Measurements from ENCODE around the gene VAPB.

The VAPB gene

GRCh38 chr20:58378704-58379103 lies 10.3 kb upstream of the VAPB start:
- DNase-seq (ENCODE audit: low read depth): no peak

GRCh38 chr20:58381627-58382026 lies 7.4 kb upstream of the VAPB start:
- no peak for DNase-seq (ENCODE audit: low read depth)

- DNase-seq (ENCODE audit: low read depth): no peak
Measured at GRCh38 chr20:58382096-58382495, 6.9 kb upstream of the VAPB start.

DNA sequence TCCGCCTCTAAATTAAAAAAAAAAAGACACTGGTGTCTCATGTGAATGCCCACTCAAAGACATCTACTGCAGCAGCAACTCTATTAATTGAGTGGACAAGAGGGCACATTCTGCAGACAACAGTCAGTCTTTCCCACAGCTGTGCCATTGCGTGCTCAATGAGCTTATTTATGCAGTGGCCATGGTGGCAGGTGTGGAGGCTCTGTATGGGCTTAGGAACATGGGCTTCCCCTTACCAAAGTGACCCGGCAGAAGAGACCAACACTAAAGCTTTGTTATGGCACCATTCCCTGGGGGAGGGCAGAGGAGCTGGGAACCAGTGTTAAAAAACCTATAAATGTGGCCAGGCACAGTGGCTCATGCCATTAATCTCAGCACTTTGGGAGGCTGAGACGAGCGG lies 4.2 kb upstream of the VAPB start:
- DNase-seq (ENCODE audit: low read depth): no peak

- no peak for DNase-seq (ENCODE audit: low read depth)
Measured at GRCh38 chr20:58388028-58388601, 914 bp upstream of the VAPB start.

DNA sequence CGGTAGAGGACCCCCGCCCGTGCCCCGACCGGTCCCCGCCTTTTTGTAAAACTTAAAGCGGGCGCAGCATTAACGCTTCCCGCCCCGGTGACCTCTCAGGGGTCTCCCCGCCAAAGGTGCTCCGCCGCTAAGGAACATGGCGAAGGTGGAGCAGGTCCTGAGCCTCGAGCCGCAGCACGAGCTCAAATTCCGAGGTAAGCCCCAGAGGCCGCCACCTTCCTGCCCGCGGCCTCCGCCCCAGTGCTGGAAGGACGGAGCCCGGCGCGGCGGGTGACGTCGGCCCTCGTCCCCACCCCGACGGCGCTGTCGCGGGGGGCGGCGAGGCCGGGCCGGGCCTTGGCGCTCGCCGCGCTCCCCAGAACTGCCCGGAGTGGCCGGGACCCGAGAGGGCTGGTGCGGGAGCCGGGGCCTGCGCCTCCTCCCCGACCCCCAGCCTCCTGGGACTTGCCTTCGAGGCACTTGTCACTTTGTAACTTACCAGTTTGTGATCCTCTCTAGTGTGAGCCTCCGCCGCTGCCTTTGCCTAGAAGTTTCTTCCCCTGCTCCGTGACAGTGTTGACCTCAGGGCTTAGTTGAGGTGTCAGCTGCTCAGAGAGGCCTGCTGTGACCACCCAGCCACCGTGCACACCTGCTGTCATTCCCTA lies 417 bp downstream of the VAPB start:
- DNase-seq (ENCODE audit: low read depth): no peak

DNA sequence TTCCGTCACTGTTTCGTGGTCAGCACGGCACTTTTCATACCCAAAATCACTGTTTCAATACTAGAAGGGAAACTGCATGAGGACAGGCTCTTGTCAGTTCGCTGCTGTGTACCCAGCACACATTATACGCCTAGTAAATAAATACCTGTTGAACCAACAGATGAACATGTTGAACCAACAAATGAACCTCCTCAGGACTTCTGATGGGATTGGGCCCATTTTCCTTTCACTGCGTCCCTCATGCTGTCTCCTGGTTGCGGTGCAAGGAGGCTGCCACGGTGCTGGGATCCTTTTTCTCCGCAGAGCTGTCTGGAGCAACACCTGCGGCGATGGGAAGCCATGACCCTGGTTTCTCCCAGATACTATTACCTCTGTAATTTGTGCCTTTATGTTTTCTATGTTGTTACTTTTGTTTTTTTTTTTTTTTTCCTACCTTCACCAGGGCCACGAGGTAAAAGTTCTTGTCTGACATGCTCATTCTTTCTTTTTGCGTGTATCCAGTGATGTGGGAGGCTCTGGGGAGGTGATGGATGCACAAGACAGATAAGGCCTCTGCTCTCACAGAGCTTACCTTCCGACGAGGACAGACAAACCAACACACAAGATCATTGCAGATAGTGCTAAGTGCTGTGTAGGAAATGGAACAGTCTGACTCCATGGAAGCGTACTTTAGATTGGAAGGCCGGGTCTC lies 1.1 kb downstream of the VAPB start:
- no peak for DNase-seq (ENCODE audit: low read depth)

- DNase-seq (ENCODE audit: low read depth): no peak
Measured at GRCh38 chr20:58390659-58391035, 1.6 kb downstream of the VAPB start.

DNA sequence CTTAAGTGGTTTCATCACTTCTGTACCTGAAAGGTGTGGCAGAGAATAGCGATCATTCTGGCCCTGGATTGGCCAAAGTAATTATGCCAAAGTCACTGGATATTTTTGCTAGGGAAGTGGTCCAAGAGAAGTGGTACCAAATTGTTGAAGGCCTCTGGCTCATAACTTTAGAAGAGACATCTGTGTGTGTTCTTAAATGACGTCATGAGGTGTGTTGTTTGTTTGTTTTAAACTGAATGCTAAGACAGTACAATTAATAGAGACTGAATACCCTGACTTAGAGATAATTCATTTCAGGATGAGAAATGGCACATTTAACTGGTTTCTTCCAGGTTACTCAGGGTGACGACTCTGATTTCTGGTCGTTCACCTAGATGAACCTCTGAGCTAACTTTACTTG lies 3.3 kb downstream of the VAPB start:
- DNase-seq (ENCODE audit: low read depth): no peak

GRCh38 chr20:58393299-58393698 lies 4.3 kb downstream of the VAPB start:
- DNase-seq (ENCODE audit: low read depth): no peak

DNA sequence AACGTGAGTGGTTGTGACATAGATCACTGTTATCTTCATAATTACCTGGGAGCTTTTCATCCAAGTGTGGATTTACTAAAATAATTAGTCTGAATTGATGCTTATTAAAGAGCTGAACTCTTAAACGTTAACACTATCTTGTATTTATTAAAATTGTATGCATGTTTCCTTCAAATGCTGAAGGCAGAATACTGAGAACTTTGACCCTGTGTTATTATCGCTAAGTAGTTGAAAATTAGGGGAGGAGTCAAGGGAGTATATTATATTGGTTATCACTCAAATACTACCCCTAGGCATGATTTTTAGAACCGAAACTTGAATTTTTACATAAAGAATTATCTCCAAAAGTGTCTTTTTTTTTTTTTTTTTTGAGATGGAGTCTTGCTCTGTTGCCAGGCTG lies 5.8 kb downstream of the VAPB start:
- no peak for DNase-seq (ENCODE audit: low read depth)

DNA sequence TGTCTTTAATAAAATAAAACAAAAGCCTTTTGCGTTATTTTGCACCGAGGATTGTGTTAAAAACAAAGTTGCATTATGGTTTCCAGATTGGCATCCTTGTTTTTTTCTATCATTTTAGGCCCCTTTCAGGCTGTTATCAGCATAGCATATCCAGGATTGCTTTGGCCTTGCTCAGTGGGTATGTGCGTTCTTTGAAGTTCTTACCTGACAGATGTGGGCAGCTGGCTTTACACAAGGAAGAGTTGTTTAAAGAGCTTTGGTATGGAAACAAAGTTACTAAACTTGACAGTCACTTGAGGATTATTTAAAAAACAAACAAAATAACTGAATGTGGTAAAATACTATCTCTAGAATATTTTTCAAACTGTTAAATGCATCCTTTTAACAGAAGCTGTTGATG lies 6.6 kb downstream of the VAPB start:
- no peak for DNase-seq (ENCODE audit: low read depth)

DNA sequence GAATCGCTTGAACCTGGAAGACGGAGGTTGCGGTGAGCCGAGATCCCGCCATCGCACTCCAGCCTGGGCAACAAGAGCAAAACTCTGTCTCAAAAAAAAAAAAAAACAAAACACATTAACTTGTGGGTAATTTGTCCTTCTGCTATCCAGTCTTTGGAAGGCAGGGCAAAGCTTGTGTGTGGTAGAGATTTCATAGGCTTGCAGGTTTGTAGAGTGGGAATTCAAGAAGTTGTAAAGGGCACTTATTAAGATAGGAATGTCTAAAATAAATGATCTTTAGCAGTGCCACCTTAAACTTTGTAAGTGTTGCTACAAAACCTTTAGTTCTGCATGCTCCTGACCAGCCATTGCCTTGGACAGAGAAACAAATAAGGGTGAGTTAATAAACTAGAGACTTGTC lies 8.4 kb downstream of the VAPB start:
- no peak for DNase-seq (ENCODE audit: low read depth)

GRCh38 chr20:58398254-58398653 lies 9.2 kb downstream of the VAPB start:
- no peak for DNase-seq (ENCODE audit: low read depth)

DNA sequence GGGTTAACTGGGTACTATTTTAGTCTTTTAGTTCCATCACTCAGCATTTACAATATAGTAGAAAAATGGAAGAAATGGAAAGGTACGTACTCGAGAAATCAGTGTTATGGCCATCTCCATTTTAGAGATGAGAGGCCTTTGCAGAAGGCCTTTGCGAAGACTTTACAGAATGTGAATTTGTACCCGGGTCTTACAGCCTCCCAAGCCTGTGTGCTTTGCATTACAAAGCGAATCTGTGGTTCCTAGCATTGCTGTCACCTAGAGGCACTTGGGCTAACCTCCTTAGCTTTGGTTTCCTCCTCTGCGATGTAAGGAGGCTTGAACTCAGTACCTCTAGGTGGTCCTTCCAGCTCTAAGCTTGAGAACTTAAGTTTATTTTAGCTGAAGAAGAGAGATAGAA lies 10.9 kb downstream of the VAPB start:
- DNase-seq (ENCODE audit: low read depth): no peak

DNA sequence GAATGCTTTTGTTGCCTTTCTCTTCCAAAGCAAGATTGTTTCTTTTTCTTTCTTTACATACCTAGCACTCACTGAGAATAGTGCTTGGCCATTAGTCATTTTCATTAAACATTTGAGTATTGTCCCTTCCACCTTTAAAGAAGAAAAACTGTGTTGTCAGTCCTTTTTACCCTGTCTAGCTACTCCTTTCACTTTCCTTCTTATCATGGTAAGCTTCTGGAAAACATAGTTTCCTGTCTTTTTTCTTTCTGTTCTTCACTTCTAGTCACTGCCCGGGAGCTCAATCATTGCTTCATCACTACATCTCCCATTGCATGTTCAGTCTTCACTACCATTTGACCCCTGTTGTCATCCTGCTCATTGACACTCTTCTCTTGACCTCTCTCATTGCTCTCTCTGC lies 12.1 kb downstream of the VAPB start:
- no peak for DNase-seq (ENCODE audit: low read depth)

- no peak for DNase-seq (ENCODE audit: low read depth)
Measured at GRCh38 chr20:58402305-58402704, 13.3 kb downstream of the VAPB start.

GRCh38 chr20:58402827-58403226 lies 13.8 kb downstream of the VAPB start:
- DNase-seq (ENCODE audit: low read depth): no peak

GRCh38 chr20:58403272-58403671 lies 14.2 kb downstream of the VAPB start:
- no peak for DNase-seq (ENCODE audit: low read depth)

GRCh38 chr20:58405504-58406291 lies 16.7 kb downstream of the VAPB start:
- no peak for DNase-seq (ENCODE audit: low read depth)

DNA sequence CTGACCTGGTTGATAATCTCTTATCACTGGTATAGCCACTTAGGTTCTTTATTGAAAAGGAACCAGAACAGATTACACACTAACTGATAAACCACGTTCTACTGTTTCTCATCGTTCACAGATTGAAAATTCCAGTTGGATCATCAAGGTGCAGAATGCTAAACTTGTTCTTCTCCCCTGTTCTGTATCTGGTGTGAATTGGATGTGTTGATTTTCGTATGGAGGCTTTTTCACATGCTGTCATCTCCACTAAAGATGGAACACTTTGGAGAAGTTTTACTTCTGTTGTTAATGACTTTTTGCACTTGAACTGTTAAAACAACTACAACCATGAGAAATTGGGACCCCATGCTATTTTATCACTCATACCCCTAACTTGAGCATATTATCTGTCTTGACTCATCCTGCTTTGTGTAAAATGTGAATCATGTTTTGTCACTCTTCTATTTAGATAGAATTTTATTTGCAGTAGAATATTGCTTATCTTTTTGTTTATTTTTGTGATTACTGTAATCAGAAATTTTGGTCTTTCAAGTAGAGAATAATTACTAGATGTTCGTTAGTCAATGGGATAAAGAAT lies 17.5 kb downstream of the VAPB start:
- DNase-seq (ENCODE audit: low read depth): no peak

DNA sequence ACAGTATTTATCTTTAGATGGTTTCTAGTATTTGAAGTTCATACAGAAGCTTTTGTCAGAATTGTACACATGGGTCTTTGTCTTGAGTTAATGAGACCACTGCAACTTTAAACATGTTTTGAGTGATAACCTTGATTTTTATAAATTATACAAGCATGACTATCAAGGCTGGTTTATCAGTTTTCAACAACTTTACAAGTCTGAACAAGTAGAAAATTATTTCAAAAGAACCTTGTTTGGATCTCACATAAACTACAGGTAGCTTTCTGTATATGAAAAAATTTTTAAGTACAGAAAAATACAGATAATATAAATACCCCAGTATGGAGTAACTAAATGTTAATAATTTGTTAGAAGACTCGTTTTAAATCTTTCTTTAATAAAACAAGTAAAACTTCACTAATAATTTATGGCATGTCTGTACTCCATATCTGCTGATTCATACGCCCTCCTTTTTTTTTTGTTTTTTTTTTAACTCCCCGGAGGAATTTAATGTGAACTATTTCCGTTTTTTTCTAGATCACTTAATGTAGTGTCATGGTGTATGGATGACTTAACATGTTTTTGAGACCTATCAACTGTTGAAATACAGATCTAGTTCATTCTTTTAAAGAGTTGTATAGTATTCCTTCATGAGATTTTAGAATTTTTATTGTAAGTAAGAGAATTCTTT lies 18.3 kb downstream of the VAPB start:
- DNase-seq (ENCODE audit: low read depth): no peak
